HG03108 (cell line): ENCODE measurements around the gene CISD3.

Experiments
- ATAC-seq: cut with Tn5 transposase; IDR thresholded peaks from one replicate; pipeline ENCODE4 v1.9.1; 2021; ENCODE audit warnings: moderate library complexity; ENCODE audit not compliant: unreplicated experiment

CISD3 gene

DNA sequence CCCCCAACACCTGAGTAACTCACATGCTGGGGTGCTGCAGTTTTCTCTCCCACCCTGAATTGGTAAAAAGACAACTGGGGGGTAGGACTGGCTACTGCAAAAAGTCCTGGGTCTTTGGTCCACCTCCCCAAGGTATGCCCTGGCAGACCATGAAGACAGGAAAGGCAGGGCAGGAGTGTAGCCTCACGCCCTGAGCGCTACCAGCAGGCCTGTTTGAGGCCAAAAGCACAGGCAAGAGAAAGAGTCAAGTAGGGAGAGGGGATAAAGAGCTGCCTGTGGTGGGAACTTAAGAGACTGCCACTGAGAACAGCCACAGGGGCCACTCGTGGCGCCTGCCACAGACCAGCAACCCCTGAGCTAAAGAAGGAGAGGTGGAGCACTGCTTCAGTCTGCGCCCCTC lies 36.2 kb downstream of the CISD3 start:
- no peak for ATAC-seq

DNA sequence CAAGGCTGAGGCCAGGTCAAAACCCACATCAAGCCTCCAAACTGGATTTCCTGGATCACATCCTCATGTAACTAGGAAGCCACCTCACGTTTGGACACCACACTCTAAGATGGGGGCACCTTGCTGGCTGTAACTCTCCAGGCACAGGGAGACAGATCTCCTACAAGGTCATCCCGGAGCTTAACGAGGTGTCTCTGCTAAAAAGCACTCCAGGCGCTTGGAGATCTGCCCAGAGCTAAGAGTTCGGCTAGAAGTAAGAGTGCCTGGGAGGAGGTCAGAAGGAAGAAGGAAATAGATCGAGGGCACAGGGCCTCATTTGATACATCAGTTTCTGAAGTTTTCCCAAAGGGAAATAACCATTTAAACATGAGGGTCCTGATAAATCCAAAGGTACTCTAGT lies 38.3 kb downstream of the CISD3 start:
- no peak for ATAC-seq

DNA sequence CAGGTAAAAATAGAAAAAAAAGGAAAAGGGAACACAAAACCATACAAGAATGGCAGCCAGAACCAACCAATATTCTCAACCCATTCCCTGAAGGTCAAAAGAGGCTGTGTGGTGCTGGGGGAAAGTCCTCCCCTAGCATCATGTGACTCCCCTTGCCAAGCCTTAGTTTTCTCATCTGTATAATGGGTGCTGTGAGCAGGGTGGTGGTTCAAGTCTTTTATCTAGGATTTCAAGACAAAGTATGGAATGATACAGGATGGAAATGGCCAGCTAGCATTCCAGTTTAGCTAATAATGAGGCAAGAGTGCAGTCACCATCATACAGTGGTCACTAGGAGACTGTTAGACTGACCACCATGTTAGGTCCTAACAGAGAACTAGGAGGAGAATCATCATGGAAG lies 43.1 kb downstream of the CISD3 start:
- no peak for ATAC-seq

DNA sequence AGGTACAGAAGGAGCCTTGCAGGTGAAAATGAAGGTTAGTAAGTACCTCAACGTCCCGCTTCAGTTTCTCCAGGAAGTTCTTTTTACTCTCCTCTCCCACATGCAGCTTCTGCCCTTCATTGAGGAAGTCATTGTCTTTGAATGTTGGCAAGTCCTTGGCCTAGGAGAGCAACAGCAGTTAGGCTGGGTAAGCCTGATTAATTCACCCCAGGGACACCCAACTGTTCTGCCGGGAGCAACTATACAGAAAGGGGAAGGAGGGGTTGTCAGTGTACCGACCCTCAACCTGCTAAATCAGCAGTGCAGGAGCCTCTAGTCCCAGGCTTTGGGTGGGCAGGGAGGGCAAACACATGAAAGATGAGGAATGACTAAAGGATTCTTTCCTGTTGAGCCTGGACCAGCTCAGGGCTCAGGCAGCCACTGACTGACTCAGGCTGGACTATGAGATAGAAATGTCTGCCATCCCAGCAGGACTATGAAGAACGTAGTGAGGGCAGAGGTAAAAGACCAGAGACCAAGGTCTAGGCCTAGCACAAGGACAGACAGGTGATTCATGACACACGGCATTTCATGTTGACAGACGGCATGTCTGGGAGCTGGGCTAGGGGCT lies 47.6 kb downstream of the CISD3 start:
- no peak for ATAC-seq

DNA sequence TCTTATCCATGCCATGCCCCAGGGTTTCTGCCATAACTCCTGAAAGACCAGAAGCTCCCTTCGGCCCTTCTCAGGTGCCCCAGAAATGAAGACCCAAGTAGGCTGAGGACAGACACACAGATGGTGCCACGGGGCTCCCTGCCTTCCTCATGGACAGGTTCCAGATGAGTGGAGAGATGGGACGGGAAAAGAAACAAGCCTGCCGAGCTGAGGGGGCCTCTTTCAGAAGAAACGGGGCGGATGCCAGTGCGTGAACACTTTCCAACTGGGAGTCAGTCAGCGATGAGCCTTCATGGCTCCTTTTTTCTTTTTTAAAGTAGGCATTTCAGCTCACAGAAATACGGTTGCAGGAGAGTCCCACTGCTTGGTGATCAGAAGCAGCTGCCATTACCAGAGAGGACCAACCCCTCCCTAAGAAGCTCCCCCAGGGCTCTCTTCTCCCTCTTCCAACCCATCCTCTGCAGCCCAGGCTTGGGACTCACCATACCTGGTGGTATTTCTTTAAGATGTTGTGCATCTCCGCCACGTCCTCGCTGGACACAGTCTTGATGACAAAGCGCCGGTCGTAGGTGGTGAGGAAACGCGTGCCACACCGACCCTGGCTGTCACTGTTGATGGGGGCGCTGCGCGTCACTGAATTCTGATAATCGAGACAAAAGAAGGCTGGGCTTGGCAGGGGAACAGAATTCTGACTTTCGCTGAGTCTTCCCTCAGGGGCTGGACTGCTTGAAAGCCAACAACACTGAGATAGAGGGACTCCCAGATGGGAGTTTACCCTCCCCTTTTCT lies 50.0 kb downstream of the CISD3 start:
- no peak for ATAC-seq

DNA sequence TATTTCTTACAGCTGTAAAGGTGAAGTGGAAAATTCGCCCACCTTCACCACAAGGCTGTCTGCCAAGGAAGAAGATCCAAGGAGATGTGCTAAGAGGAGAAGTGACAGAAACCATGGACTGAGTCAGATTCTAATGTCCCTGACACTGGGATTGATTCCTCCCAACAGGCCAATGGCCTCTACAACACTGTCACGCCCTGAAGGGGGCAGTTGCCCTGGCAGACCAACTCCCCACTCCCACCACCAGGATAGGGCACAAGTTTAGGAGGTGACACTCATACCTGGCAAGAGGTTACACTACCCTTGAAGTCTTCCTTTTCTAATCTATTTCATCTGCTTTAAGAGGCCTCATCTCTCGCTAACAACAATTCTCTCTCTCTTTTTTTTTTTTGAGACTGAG lies 53.1 kb downstream of the CISD3 start:
- ATAC-seq, result no peak
